Sigmoid colon (tissue), 7 donors: ENCODE results near the gene NTN3. TPM values are rescaled to one million over a fixed set of nuclear protein-coding genes. Genes with fewer than 3 reads are reported as not detected.

ENCODE experiments used
- DNase-seq: peaks from one replicate; pipeline ENCODE4 v3.0.0-alpha.2; 2019
- H3K27ac ChIP-seq, 4 donors: fragments of 200-600 bp; sonication (generic); one replicate each; pipeline ENCODE4 v1.5.1; 2016 to 2019; ENCODE audit warnings: mild to moderate bottlenecking in 1 of 4
- H3K27me3 ChIP-seq, 3 donors: fragments of 200-600 bp; sonication (generic); one replicate each; pipeline ENCODE4 v1.5.1; 2019; ENCODE audit warnings: mild to moderate bottlenecking in 1 of 3
- H3K36me3 ChIP-seq, 4 donors: fragments of 200-600 bp; sonication (generic); one replicate each; pipeline ENCODE4 v1.5.1; 2016 to 2019
- H3K4me1 ChIP-seq, 4 donors: fragments of 200-600 bp; sonication (generic); one replicate each; pipeline ENCODE4 v1.5.1; 2017 to 2019
- H3K4me3 ChIP-seq, 4 donors: fragments of 200-600 bp; sonication (generic); one replicate each; pipeline ENCODE4 v1.5.1; 2017 to 2019; ENCODE audit warnings: mild to moderate bottlenecking in 2 of 4, moderate library complexity in 1 of 4
- H3K9me3 ChIP-seq, 4 donors: fragments of 200-600 bp in 3 of 4; sonication (generic) in 3 of 4; one replicate each; pipeline versions ENCODE4 v1.5.1 to v1.6.1; 2013 to 2019
- EP300 ChIP-seq, 4 donors: sonication (generic); formaldehyde crosslinking; IDR thresholded peaks; one replicate each; pipeline ENCODE4 v1.6.1; 2017; ENCODE audit warnings: antibody characterized with exemption in 4 of 4
- POLR2A ChIP-seq, 2 donors: fragments of 450-650 bp; IDR thresholded peaks; one replicate each; pipeline ENCODE4 v1.6.1; 2016; ENCODE audit warnings: antibody characterized with exemption in 2 of 2, mild to moderate bottlenecking in 2 of 2, moderate library complexity in 2 of 2
- POLR2AphosphoS5 ChIP-seq, 4 donors: sonication (generic); formaldehyde crosslinking; IDR thresholded peaks; one replicate each; pipeline ENCODE4 v1.6.1; 2017; ENCODE audit warnings: antibody characterized with exemption in 4 of 4
- WGBS, 2 donors: extraction: QIAGEN DNeasy Blood & Tissue Kit; methylation state at CpG; one replicate each; pipeline ENCODE4 v1.1.7; 2013; 5-methylcytosine and 5-hydroxymethylcytosine counted together
- intact Hi-C: fragments of 100-400 bp; cut with DNase I; formaldehyde crosslinking; loops from one replicate; pipeline ENCODE4 v1.15.1; 2023
- polyA plus RNA-seq, 3 donors: library from polyadenylated mRNA; stranded (reverse); fragments of 200-250 nt; gene quantifications; one replicate each; pipeline ENCODE4 v1.2.3, GENCODE V29; 2013
- total RNA-seq, 4 donors: library from RNA; depleted of rRNA; stranded (reverse); fragments of >200 nt; gene quantifications; one replicate each; pipeline ENCODE4 v1.1.0, GENCODE V29; 2016
- TF ChIP-seq, protein P1 (sequence below), 4 experiments: fragments of 450-650 bp in 3 of 4; fragments of 200-600 bp in 1 of 4; IDR thresholded peaks; one replicate each; pipeline ENCODE4 v1.5.1; 2016 to 2019; ENCODE audit warnings: antibody characterized with exemption in 4 of 4, mild to moderate bottlenecking in 3 of 4, moderate library complexity in 2 of 4
- donor health status: healthy with polysubstance abuse.
- donor health status: Bipolar disorder and iron deficiency.
- donor health status: healthy.

The NTN3 gene
- total and polyA plus RNA-seq, 7 donors, result 0.13 to 0.83 TPM; not detected in 5

DNA sequence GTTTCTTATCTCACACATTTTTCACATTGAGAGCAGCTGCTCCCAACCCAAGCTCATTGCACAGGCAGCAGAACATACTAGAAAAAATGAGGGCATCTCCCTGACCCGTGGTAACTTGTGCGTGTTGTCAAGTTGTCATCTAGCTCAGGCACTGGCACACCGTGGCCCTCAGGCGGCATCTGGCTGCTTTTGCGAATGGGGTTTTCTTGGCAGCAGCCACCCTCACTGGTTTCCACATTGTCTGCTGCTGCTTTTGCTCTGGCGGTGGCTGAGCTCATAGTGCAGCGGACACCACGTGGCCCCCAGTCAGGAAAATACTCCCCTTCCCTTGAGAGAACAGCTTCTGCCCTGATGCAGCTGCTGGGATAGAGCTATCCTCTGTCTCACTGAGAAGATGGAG lies 20.6 kb upstream of the NTN3 start:
- intact Hi-C loops, result no loop called here
- 93 to 95% methylated on average over 8 of the region's 8 CpGs for WGBS, 2 donors
- DNase-seq, result no peak
- peaks cover 0 to 22% (median under 1%) of the 10 kb centered on the region in 4 donors for H3K36me3 ChIP-seq
- TF ChIP-seq EP300 (IDR thresholded peaks at IDR 0.05), result no peak
- TF ChIP-seq POLR2AphosphoS5 (IDR thresholded peaks at IDR 0.05), result no peak
- TF ChIP-seq POLR2A (IDR thresholded peaks at IDR 0.05), result no peak
- TF ChIP-seq, protein P1, sequence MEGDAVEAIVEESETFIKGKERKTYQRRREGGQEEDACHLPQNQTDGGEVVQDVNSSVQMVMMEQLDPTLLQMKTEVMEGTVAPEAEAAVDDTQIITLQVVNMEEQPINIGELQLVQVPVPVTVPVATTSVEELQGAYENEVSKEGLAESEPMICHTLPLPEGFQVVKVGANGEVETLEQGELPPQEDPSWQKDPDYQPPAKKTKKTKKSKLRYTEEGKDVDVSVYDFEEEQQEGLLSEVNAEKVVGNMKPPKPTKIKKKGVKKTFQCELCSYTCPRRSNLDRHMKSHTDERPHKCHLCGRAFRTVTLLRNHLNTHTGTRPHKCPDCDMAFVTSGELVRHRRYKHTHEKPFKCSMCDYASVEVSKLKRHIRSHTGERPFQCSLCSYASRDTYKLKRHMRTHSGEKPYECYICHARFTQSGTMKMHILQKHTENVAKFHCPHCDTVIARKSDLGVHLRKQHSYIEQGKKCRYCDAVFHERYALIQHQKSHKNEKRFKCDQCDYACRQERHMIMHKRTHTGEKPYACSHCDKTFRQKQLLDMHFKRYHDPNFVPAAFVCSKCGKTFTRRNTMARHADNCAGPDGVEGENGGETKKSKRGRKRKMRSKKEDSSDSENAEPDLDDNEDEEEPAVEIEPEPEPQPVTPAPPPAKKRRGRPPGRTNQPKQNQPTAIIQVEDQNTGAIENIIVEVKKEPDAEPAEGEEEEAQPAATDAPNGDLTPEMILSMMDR (IDR thresholded peaks at IDR 0.05), result no peak
- H3K4me3 ChIP-seq, result no peak overlapping the region
- H3K4me1 ChIP-seq, result no peaks in the 10 kb centered on the region
- H3K9me3 ChIP-seq, result no peaks in the 10 kb centered on the region
- no peak overlapping the region for H3K27ac ChIP-seq
- H3K27me3 ChIP-seq, result no peaks in the 10 kb centered on the region

DNA sequence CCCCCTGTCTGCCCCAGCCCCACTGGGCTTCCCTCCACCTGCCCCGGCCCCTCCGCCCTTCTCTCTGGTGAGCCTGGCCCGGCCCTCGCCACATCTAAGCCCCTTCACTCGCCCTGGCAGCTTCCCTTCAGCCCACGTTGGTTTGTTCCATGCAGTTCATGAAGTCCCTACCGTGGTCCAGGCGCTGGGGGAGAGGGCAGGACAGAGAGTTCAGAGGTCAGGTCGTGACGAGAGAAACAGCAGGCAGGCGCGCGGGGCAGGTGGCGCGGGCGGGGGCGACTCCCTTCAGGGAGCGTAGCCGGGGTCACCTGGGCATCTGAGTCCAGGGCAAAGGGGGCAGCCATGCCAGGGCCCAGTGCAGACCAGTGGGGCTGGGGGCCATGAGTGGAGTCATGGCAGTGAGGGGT lies 20.1 kb upstream of the NTN3 start:
- DNase-seq, result no peak
- 93 to 94% methylated on average over 19 of the region's 19 CpGs for WGBS, 2 donors
- no peak overlapping the region for H3K27ac ChIP-seq
- peaks cover 0 to 20% (median 0%) of the 10 kb centered on the region in 4 donors for H3K36me3 ChIP-seq
- H3K4me1 ChIP-seq, result no peaks in the 10 kb centered on the region
- TF ChIP-seq POLR2AphosphoS5 (IDR thresholded peaks at IDR 0.05) (no peak), EP300 (IDR thresholded peaks at IDR 0.05) (no peak), POLR2A (IDR thresholded peaks at IDR 0.05) (no peak)
- TF ChIP-seq, protein P1 (IDR thresholded peaks at IDR 0.05), result no peak
- no peak overlapping the region for H3K4me3 ChIP-seq
- H3K9me3 ChIP-seq, result no peaks in the 10 kb centered on the region
- H3K27me3 ChIP-seq, result no peaks in the 10 kb centered on the region
- intact Hi-C loops, result no loop called here

DNA sequence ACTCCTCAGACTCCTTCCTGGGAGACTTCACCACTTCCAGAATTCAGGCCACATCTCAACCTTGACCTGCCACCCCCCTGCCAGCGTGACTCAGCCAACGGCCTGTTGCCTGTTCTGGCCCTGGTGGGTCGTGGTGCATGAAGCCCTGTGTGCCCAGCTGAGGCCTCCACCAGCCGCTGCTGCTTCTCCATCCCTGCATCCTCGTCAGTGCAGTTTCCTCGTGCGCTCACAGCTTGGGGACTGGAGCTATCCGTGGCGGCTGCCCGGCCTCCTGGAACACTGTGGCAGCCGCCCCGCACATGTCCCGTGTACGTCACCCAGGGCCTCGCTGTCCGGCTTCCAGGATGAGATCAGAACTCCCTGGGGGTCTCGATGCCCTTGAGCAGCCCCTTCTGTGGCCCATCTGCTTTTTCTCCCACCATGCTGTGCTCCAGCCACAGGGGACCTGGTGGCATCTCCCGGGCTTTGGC lies 19.2 kb upstream of the NTN3 start:
- no peak overlapping the region for H3K27ac ChIP-seq
- peaks cover 0 to 11% (median 0%) of the 10 kb centered on the region in 4 donors for H3K36me3 ChIP-seq
- H3K4me3 ChIP-seq, result no peak overlapping the region
- intact Hi-C loops, result no loop called here
- TF ChIP-seq POLR2A (IDR thresholded peaks at IDR 0.05), result no peak
- no peak for TF ChIP-seq POLR2AphosphoS5 (IDR thresholded peaks at IDR 0.05)
- no peak for TF ChIP-seq EP300 (IDR thresholded peaks at IDR 0.05)
- WGBS, 2 donors, result 94 to 96% methylated on average over 18 of the region's 18 CpGs
- no peaks in the 10 kb centered on the region for H3K9me3 ChIP-seq
- no peaks in the 10 kb centered on the region for H3K4me1 ChIP-seq
- no peaks in the 10 kb centered on the region for H3K27me3 ChIP-seq
- DNase-seq, result no peak

DNA sequence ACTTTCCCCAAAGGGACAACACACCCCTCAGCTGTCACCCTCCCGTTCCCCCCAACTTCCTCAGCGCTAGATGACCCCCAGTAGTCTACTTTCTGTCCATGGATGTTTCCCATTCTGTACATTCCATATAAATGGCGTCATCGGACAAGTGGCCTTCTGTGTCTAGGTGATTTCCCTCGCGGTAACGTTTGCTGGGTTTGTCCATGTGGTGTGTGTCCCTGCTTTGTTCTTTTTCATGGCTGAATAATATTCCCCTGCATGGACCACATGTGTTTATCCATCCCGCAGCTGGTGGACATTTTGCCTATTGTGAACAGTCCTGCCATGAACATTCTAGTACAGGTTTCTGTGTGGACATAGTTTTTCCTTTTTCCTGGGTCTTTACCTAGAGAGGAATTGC lies 18.4 kb upstream of the NTN3 start:
- TF ChIP-seq, protein P1 (IDR thresholded peaks at IDR 0.05), result no peak
- TF ChIP-seq POLR2AphosphoS5 (IDR thresholded peaks at IDR 0.05) (no peak), EP300 (IDR thresholded peaks at IDR 0.05) (no peak), POLR2A (IDR thresholded peaks at IDR 0.05) (no peak)
- intact Hi-C loops, result no loop called here

DNA sequence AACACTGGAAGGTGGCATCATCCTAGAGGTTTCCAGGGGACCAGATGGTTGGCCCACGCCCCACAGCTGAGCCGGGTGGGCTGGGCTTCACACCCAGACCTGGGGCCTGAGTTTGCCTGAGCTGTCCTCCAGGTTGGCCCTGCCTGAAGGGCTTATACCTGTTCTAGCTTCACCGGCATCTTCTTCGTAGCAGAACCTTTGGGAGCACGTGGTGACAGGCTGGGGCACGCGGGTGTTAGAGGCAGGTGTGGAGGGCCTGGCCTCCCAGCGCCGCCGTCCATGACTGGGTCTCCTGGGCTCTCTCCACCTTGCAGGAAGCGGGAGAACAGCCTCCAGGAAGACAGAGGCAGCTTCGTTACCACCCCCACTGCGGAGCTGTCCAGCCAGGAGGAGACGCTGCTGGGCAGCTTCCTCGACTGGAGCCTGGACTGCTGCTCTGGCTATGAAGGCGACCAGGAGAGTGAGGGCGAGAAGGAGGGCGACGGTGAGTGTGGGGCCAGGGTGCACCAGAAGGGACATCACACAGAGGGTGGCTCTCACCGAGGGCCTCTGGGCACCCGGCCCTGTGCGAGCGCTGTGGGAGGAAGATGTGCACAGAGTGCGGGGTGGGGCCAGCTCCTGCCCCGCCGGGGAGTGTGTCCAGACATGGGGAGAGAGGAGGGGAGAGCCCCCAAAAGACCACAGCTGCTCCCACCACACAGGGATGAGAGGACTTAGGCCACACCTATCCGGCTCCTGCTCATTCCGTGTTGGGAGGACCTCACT lies 15.8 kb upstream of the NTN3 start:
- no peak for DNase-seq
- TF ChIP-seq POLR2A (IDR thresholded peaks at IDR 0.05), result no peak
- TF ChIP-seq POLR2AphosphoS5 (IDR thresholded peaks at IDR 0.05), result no peak
- no peak for TF ChIP-seq EP300 (IDR thresholded peaks at IDR 0.05)
- TF ChIP-seq, protein P1 (IDR thresholded peaks at IDR 0.05), result no peak
- H3K9me3 ChIP-seq, result no peaks in the 10 kb centered on the region
- no peak overlapping the region for H3K4me3 ChIP-seq
- 96% methylated on average over 28 of the region's 28 CpGs for WGBS, 2 donors
- no peak overlapping the region for H3K27ac ChIP-seq
- H3K4me1 ChIP-seq, result peaks cover 0 to 13% (median 12%) of the 10 kb centered on the region in 4 donors
- H3K27me3 ChIP-seq, result no peaks in the 10 kb centered on the region
- intact Hi-C loops, result loop anchor here (5.0 kb wide), 1 partner anchor 47 kb away; no protein-coding TSS in a partner anchor
- H3K36me3 ChIP-seq, result peaks cover 0 to 3% (median 0%) of the 10 kb centered on the region in 4 donors

More for the DNA sequence above, 18.4 kb upstream of the NTN3 start:
- Histone ChIP-seq H3K4me3 (no peak overlapping the region), H3K9me3 (no peaks in the 10 kb centered on the region), H3K4me1 (no peaks in the 10 kb centered on the region), H3K27me3 (no peaks in the 10 kb centered on the region), H3K27ac (no peak overlapping the region), H3K36me3 (peaks cover 0 to 10% (median 0%) of the 10 kb centered on the region in 4 donors)
- WGBS, 2 donors, result 97 to 99% methylated on average over 8 of the region's 8 CpGs
- no peak for DNase-seq
